GM12875 (cell line): Measurements from ENCODE around the gene MRPS31.
"Not testable (repeated sequence)": the region's sequence is repeated elsewhere in the genome, so short reads cannot be mapped to it uniquely, and the experiment has no call there.

Experiments
- H3K4me3 ChIP-seq: one replicate; pipeline ENCODE4 v1.5.1; 2011; ENCODE audit warnings: low read depth, low read length, control low read depth
- CTCF ChIP-seq: IDR thresholded peaks from 2 replicates; pipeline ENCODE4 v1.5.1; 2011; ENCODE audit warnings: low read depth, mild to moderate bottlenecking, control low read depth, inconsistent platforms, low read length, moderate library complexity, borderline replicate concordance; ENCODE audit not compliant: insufficient read depth

The MRPS31 gene

GRCh38 chr13:40762849-40763248 is 8.1 kb downstream of the MRPS31 start:
- no peak for TF ChIP-seq CTCF
- H3K4me3 ChIP-seq, result no peak overlapping the region

GRCh38 chr13:40758811-40759210 is 12.2 kb downstream of the MRPS31 start:
- H3K4me3 ChIP-seq, result no peak overlapping the region
- no peak for TF ChIP-seq CTCF

GRCh38 chr13:40756042-40756441 is 14.9 kb downstream of the MRPS31 start:
- H3K4me3 ChIP-seq, result no peak overlapping the region
- TF ChIP-seq CTCF, result no peak

- peak overlapping the region; percentile 11 for H3K4me3 ChIP-seq
Observed at GRCh38 chr13:40755082-40755700, 15.8 kb downstream of the MRPS31 start.

GRCh38 chr13:40749327-40749726 is 21.7 kb downstream of the MRPS31 start:
- TF ChIP-seq CTCF, result no peak
- H3K4me3 ChIP-seq, result no peak overlapping the region

More at GRCh38 chr13:40755082-40755700, 15.8 kb downstream of the MRPS31 start:
- no peak for TF ChIP-seq CTCF

- not testable (repeated sequence) for H3K4me3 ChIP-seq
Observed at GRCh38 chr13:40735232-40735548, 35.8 kb downstream of the MRPS31 start.

- H3K4me3 ChIP-seq, result not testable (repeated sequence)
Observed at GRCh38 chr13:40734536-40735231, 36.3 kb downstream of the MRPS31 start.

GRCh38 chr13:40732658-40733057 is 38.3 kb downstream of the MRPS31 start:
- no peak overlapping the region for H3K4me3 ChIP-seq

More at GRCh38 chr13:40732658-40733057, 38.3 kb downstream of the MRPS31 start:
- no peak for TF ChIP-seq CTCF
